Measurements from ENCODE around the gene PRAC1.

PRAC1 gene

DNA sequence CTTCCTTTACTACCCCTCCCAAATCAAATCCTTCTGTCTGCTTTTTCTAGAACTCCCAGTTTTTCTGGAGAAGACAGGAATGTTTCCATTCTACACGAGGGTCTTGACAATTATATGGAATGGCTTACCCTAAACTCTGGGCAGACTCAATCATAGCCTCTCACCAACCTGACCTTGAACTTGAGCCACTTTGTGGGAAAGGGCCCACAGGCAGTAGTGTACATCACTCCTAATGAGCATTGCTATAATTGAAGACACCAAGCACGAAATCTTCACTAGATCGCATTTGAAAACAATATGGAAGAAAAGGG, 7.9 kb upstream of the PRAC1 start:
- H3K4me3 ChIP-seq (ENCODE audit: low read depth, low read length): no peak overlapping the region
- TF ChIP-seq, protein P1, sequence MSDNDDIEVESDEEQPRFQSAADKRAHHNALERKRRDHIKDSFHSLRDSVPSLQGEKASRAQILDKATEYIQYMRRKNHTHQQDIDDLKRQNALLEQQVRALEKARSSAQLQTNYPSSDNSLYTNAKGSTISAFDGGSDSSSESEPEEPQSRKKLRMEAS (IDR thresholded peaks at IDR 0.05; ENCODE audit: low read depth, low read length): no peak
- TF ChIP-seq, protein P2, sequence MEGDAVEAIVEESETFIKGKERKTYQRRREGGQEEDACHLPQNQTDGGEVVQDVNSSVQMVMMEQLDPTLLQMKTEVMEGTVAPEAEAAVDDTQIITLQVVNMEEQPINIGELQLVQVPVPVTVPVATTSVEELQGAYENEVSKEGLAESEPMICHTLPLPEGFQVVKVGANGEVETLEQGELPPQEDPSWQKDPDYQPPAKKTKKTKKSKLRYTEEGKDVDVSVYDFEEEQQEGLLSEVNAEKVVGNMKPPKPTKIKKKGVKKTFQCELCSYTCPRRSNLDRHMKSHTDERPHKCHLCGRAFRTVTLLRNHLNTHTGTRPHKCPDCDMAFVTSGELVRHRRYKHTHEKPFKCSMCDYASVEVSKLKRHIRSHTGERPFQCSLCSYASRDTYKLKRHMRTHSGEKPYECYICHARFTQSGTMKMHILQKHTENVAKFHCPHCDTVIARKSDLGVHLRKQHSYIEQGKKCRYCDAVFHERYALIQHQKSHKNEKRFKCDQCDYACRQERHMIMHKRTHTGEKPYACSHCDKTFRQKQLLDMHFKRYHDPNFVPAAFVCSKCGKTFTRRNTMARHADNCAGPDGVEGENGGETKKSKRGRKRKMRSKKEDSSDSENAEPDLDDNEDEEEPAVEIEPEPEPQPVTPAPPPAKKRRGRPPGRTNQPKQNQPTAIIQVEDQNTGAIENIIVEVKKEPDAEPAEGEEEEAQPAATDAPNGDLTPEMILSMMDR (IDR thresholded peaks at IDR 0.05; ENCODE audit: low read depth, low read length): no peak
- TF ChIP-seq POLR2A (IDR thresholded peaks at IDR 0.05; ENCODE audit: extremely low read depth, insufficient read length) (no peak), MYC (IDR thresholded peaks at IDR 0.05; ENCODE audit: low read depth, low read length) (no peak)
- DNase-seq (ENCODE audit: low read depth): no peak

DNA sequence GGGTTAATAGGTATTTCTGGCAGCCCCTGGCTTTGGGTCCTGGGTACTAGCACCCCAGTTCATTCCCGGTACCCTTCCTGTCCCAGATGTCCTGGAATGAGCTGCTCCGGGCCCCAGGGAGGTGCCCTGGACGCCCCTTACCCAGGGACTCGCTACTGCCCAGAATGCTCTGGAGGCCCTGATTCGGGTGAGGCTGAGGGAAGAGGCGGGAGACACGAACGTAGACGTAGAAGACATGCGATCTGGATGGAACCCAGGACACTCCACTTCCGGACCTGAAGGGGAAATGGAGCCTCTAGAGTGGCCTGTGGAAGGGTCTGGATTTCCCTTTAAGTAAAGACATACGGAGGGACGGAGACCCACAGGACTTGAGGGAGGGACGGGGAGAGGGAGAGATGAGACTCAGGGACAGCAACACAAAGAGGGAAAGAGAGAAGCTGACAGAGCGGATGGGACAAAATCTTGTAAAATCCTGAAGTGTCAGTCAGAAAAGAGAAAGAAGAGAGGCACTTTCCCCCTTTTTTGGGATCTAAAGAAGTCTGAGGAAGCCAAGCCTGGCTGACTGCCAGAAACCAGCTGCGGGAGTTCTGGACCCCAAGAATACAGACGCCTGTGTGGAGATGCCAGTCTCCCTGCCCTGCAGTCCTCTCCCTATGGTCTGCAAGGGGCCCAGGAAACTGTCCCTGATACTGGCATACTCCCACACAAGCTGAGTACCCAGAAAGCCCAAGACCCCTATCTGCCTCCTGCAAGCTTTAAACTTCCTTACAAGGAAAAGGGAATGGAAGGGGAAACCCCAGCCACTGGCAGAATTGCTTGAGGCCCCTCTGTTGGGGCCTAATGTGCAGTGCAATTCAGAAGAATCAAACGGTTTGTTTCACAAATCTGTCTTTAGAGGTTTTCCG, 7.3 kb upstream of the PRAC1 start:
- H3K4me3 ChIP-seq (ENCODE audit: low read depth, low read length): no peak overlapping the region
- TF ChIP-seq, protein P1 (IDR thresholded peaks at IDR 0.05; ENCODE audit: low read depth, low read length): no peak
- no peak for TF ChIP-seq POLR2A (IDR thresholded peaks at IDR 0.05; ENCODE audit: extremely low read depth, insufficient read length)
- TF ChIP-seq, protein P2 (IDR thresholded peaks at IDR 0.05; ENCODE audit: low read depth, low read length): no peak
- TF ChIP-seq MYC (IDR thresholded peaks at IDR 0.05; ENCODE audit: low read depth, low read length): no peak
- DNase-seq (ENCODE audit: low read depth): no peak

DNA sequence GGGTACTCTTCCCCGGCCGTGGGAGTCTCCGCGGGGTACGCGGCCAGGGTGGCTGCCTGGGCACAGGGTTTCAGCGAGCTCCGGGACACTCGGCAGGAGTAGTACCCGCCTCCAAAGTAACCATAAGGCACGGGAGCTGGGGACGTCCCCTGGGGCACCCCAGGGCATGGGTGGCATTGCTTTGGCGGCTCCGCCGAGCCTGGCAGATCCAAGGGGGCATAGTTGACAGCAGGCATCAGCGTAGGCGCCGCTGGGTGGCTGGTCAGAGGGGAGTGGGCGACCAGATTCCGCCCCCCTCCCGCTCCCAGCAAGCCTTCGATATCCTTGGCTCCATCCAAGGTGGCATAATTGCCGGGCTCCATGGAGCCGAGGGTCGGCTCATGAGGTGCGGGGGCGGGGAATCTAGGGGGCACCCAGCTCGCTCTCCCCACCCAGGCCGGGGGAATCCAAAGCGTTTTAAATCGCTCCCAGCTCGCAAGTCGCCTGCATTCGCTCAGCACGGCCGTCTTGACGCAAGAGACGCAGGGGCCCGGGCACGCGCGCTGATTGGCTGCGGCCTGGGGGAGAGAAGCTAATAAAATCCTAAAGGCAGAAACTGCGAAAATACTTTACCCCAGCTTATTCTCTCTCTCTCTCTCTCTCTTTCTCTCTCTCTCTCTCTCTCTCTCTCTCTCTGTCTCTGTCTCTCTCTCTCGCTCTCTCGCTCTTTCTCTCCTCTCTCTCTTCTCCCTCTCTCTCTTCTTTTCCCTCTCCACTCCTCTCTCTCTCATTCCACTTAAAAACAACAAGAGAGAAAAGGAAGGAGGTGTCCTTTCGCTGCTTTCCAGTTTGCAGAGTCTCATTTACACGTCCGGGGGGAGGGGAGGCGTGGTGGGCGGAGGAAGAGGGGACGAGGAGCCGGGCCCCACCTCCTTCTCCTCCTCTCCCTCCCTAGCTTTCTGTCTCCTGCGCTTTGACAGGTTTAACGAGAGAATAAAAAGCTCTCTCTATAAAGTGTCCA, 6.2 kb upstream of the PRAC1 start, which contains the start of gene HOXB13:
HOXB13 (minus strand) TSS at position 519 of the 1,000 bp plus-strand sequence; CDS start at position 362, 157 bp downstream.
- no peak for DNase-seq (ENCODE audit: low read depth)
- TF ChIP-seq POLR2A (IDR thresholded peaks at IDR 0.05; ENCODE audit: extremely low read depth, insufficient read length) (no peak), MYC (IDR thresholded peaks at IDR 0.05; ENCODE audit: low read depth, low read length) (no peak)
- TF ChIP-seq, protein P2 (IDR thresholded peaks at IDR 0.05; ENCODE audit: low read depth, low read length): no peak
- TF ChIP-seq, protein P1 (IDR thresholded peaks at IDR 0.05; ENCODE audit: low read depth, low read length): no peak
- H3K4me3 ChIP-seq (ENCODE audit: low read depth, low read length): no peak within 1 kb of the TSS

DNA sequence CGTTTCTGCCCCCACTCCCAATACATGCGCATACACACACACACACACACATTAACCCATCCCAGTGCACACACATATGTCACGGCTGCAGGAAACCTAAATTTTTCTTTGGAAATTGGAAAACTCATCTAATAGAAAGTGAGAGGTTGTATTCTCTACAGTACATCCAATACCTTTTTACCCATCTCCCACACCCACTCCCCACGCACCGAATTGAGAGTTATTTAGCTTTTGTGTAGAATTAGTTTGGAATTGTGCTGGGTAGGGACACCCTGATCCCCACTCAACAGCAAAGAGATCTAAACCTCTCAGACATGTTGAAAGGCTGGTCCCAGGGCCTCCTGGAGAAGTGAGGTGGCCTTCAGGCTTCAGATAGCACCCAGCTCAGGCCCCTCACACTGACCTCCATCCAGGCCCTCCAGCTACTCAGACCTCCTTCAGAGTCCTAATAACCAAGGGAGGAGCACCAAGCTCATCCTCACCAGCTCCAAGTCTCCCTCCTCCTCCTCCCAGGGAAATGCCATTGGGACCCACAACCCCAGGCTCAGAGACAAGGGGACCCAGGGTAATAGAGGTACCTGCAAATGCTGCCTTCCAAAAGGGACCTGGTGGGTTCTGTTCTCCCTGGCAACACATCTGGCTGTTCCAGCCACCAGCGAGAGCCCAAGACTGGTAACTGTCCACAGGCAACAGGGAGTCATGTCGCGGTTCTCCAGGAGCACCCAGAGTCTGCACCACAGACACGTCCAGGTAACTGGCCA, 5.3 kb upstream of the PRAC1 start:
- H3K4me3 ChIP-seq (ENCODE audit: low read depth, low read length): no peak overlapping the region
- TF ChIP-seq, protein P1 (IDR thresholded peaks at IDR 0.05; ENCODE audit: low read depth, low read length): no peak
- no peak for TF ChIP-seq MYC (IDR thresholded peaks at IDR 0.05; ENCODE audit: low read depth, low read length)
- TF ChIP-seq, protein P2 (IDR thresholded peaks at IDR 0.05; ENCODE audit: low read depth, low read length): no peak
- no peak for TF ChIP-seq POLR2A (IDR thresholded peaks at IDR 0.05; ENCODE audit: extremely low read depth, insufficient read length)
- no peak for DNase-seq (ENCODE audit: low read depth)

DNA sequence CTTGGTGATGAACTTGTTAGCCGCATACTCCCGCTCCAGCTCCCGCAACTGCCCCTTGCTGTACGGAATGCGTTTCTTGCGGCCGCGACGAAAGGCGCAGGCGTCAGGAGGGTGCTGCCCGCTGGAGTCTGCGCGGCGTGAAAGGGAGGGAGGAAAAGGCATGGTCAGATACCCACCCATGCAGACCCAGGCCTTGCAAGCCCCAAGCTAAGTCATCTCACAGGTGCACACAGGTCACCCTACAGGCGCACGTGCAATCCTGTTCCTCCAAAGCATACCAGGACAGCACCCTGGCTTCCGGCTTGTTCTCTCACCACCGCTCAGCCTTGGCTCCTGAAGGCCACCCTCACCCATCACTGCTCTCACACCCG, 4.6 kb upstream of the PRAC1 start:
- H3K4me3 ChIP-seq (ENCODE audit: low read depth, low read length): no peak overlapping the region
- DNase-seq (ENCODE audit: low read depth): no peak
- TF ChIP-seq POLR2A (IDR thresholded peaks at IDR 0.05; ENCODE audit: extremely low read depth, insufficient read length) (no peak), MYC (IDR thresholded peaks at IDR 0.05; ENCODE audit: low read depth, low read length) (no peak)
- TF ChIP-seq, protein P1 (IDR thresholded peaks at IDR 0.05; ENCODE audit: low read depth, low read length): no peak
- TF ChIP-seq, protein P2 (IDR thresholded peaks at IDR 0.05; ENCODE audit: low read depth, low read length): no peak

Data from NB4 (cell line).